Neural progenitor cell (in vitro differentiated cells): Measurements from ENCODE around the gene MAGI1. TPM values are rescaled to one million over a fixed set of nuclear protein-coding genes. Genes with fewer than 3 reads are reported as not detected.

Source experiments
- DNase-seq: peaks from one replicate; pipeline ENCODE4 v3.0.0-alpha.2; 2016; ENCODE audit warnings: low spot score
- H2AFZ ChIP-seq: fragments of 200-600 bp; sonication (generic); replicated peaks from 2 replicates; pipeline ENCODE4 v1.6.1; 2016; ENCODE audit warnings: antibody characterized with exemption
- H3F3A ChIP-seq: fragments of 200-600 bp; sonication (generic); 2 replicates; pipeline ENCODE4 v1.6.1; 2016; ENCODE audit warnings: antibody characterized with exemption, low read depth
- H3K27ac ChIP-seq: fragments of 200-600 bp; sonication (generic); 2 replicates; pipeline ENCODE4 v1.5.1; 2016; ENCODE audit warnings: mild to moderate bottlenecking
- H3K27me3 ChIP-seq: fragments of 200-600 bp; sonication (generic); 2 replicates; pipeline ENCODE4 v1.6.1; 2016; ENCODE audit warnings: mild to moderate bottlenecking, moderate library complexity
- H3K36me3 ChIP-seq: fragments of 200-600 bp; sonication (generic); 2 replicates; pipeline ENCODE4 v1.5.1; 2016
- H3K4me1 ChIP-seq: fragments of 200-600 bp; sonication (generic); 2 replicates; pipeline ENCODE4 v1.6.1; 2016; ENCODE audit warnings: mixed run types
- H3K4me2 ChIP-seq: fragments of 200-600 bp; sonication (generic); 2 replicates; pipeline ENCODE4 v1.6.1; 2016
- H3K4me3 ChIP-seq: fragments of 200-600 bp; sonication (generic); 2 replicates; pipeline ENCODE4 v1.5.1; 2016
- H3K79me2 ChIP-seq: fragments of 200-600 bp; sonication (generic); 2 replicates; pipeline ENCODE4 v1.6.1; 2016; ENCODE audit warnings: low read depth
- H3K9ac ChIP-seq: fragments of 200-600 bp; sonication (generic); 2 replicates; pipeline ENCODE4 v1.6.1; 2016
- H3K9me3 ChIP-seq: fragments of 200-600 bp; sonication (generic); 2 replicates; pipeline ENCODE4 v1.5.1; 2016; ENCODE audit warnings: low read depth
- H4K20me1 ChIP-seq: fragments of 200-600 bp; sonication (generic); 2 replicates; pipeline ENCODE4 v1.6.1; 2016; ENCODE audit warnings: low read depth
- H3K27ac Mint-ChIP-seq: 3 replicates; pipeline ENCODE4 v1.8.0; 2021; ENCODE audit warnings: mixed read lengths
- H3K27me3 Mint-ChIP-seq: 2 replicates; pipeline ENCODE4 v1.8.0; 2022; ENCODE audit warnings: low read depth, mild to moderate bottlenecking, inconsistent platforms, moderate library complexity, mixed read lengths; ENCODE audit not compliant: insufficient read depth
- H3K36me3 Mint-ChIP-seq: 3 replicates; pipeline ENCODE4 v1.8.0; 2021; ENCODE audit warnings: mixed read lengths
- H3K4me1 Mint-ChIP-seq: 3 replicates; pipeline ENCODE4 v1.8.0; 2021; ENCODE audit warnings: mixed read lengths
- H3K4me3 Mint-ChIP-seq: 3 replicates; pipeline ENCODE4 v1.8.0; 2021; ENCODE audit warnings: mild to moderate bottlenecking, moderate library complexity, mixed read lengths
- H3K9me3 Mint-ChIP-seq: 3 replicates; pipeline ENCODE4 v1.8.0; 2020; ENCODE audit warnings: mixed read lengths
- EZH2 ChIP-seq: fragments of 200-600 bp; sonication (generic); IDR thresholded peaks from 2 replicates; pipeline ENCODE4 v1.6.1; 2017; ENCODE audit warnings: antibody characterized with exemption, mild to moderate bottlenecking, moderate library complexity
- EZH2phosphoT487 ChIP-seq: fragments of 200-600 bp; sonication (generic); IDR thresholded peaks from 2 replicates; pipeline ENCODE4 v1.6.1; 2017; ENCODE audit warnings: antibody characterized with exemption
- total RNA-seq: library from RNA; depleted of rRNA; stranded (reverse); fragments of >200 nt; gene quantifications from 2 replicates; pipeline ENCODE4 v1.2.3, GENCODE V29; 2015; ENCODE audit warnings: low replicate concordance
- TF ChIP-seq, protein P1 (sequence below): fragments of 200-600 bp; sonication (generic); IDR thresholded peaks from 2 replicates; pipeline ENCODE4 v1.5.1; 2017; ENCODE audit warnings: antibody characterized with exemption, mild to moderate bottlenecking

Gene MAGI1
- total RNA-seq, 1 donor from 2014 or later: 40.6 TPM

DNA sequence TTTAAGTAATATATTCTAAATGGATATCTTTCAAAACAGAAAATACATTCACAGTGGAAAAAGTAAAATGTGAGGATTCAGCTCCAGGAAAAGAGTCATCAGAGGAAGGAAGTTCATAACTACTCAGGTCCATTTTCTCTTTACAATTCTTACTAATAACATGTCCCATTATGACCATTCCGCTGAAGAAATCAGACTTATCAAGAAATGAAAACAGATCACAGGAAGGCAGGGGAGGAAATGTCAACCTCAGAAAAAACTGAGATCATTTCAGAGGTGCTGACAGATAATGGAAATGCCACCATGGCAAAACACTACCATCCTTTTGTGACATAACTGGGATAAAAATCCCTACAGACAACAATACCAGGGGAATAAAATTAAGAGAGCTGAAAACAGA is 139.5 kb downstream of the MAGI1 start:
- Histone ChIP-seq H3K9ac (no peak overlapping the region), H3F3A (peaks cover 14% of the 10 kb centered on the region), H3K9me3 (no peaks in the 10 kb centered on the region), H3K4me3 (no peak overlapping the region), H3K79me2 (peaks cover 42% of the 10 kb centered on the region), H4K20me1 (peaks cover 24% of the 10 kb centered on the region), H3K36me3 (no peaks in the 10 kb centered on the region), H3K27me3 (no peaks in the 10 kb centered on the region), H3K27ac (no peak overlapping the region), H2AFZ (no peak overlapping the region), H3K4me2 (no peak overlapping the region), H3K4me1 (peaks cover 21% of the 10 kb centered on the region)
- Mint-ChIP-seq H3K9me3 (no peaks in the 10 kb centered on the region), H3K4me1 (peaks cover 17% of the 10 kb centered on the region), H3K4me3 (no peak overlapping the region), H3K36me3 (no peaks in the 10 kb centered on the region), H3K27ac (no peak overlapping the region), H3K27me3 (no peaks in the 10 kb centered on the region)
- TF ChIP-seq EZH2phosphoT487: no peak
- TF ChIP-seq, protein P1, sequence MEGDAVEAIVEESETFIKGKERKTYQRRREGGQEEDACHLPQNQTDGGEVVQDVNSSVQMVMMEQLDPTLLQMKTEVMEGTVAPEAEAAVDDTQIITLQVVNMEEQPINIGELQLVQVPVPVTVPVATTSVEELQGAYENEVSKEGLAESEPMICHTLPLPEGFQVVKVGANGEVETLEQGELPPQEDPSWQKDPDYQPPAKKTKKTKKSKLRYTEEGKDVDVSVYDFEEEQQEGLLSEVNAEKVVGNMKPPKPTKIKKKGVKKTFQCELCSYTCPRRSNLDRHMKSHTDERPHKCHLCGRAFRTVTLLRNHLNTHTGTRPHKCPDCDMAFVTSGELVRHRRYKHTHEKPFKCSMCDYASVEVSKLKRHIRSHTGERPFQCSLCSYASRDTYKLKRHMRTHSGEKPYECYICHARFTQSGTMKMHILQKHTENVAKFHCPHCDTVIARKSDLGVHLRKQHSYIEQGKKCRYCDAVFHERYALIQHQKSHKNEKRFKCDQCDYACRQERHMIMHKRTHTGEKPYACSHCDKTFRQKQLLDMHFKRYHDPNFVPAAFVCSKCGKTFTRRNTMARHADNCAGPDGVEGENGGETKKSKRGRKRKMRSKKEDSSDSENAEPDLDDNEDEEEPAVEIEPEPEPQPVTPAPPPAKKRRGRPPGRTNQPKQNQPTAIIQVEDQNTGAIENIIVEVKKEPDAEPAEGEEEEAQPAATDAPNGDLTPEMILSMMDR: no peak
- no peak for TF ChIP-seq EZH2
- no peak for DNase-seq

DNA sequence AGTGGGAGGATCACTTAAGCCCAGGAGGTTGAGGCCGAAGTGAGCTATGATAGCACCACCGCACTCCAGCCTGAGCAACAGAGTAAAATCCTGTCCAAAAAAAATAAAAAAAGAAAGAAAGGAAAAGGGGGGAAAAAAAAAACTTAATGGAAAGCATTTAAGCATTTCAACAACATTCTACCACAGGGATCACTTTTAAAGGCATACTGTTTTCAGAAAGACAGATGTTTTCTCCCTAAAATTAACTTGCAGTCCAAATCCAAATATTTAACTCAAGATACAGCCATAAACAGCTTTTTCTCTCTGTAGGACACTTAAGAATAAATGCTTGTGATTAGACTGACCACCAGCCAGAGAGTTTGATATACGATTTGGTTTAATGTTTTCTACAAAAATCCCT is 141.0 kb downstream of the MAGI1 start:
- TF ChIP-seq, protein P1: no peak
- no peak for TF ChIP-seq EZH2
- no peak overlapping the region for H3K4me3 ChIP-seq
- no peak overlapping the region for H3K27ac ChIP-seq

DNA sequence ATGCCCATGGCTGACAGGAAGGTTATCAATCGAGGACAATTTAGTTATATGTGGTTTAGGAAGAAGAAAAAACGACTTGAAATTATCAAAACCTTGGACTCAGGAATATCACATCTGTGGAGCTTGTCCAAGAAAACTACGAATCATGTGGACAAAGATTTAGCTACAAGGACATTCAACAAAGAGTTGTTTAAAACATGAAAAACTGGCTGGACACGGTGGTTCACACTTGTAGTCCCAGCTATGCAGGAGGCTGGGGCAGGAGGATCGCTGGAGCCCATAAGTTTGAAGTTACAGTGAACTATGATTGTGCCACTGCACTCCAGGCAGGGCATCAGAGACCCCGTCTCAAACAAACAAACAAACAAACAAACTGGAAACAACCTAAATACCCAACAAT is 142.4 kb downstream of the MAGI1 start:
- Mint-ChIP-seq H3K27me3 (no peaks in the 10 kb centered on the region), H3K9me3 (no peaks in the 10 kb centered on the region), H3K27ac (no peak overlapping the region), H3K4me1 (peaks cover 3% of the 10 kb centered on the region), H3K36me3 (no peaks in the 10 kb centered on the region), H3K4me3 (no peak overlapping the region)
- Histone ChIP-seq H3K36me3 (no peaks in the 10 kb centered on the region), H3K27ac (no peak overlapping the region), H4K20me1 (peaks cover 26% of the 10 kb centered on the region), H2AFZ (no peak overlapping the region), H3K4me2 (no peak overlapping the region), H3K9me3 (no peaks in the 10 kb centered on the region), H3K4me1 (peaks cover 7% of the 10 kb centered on the region), H3K9ac (no peak overlapping the region), H3K4me3 (no peak overlapping the region), H3K27me3 (no peaks in the 10 kb centered on the region), H3F3A (peaks cover 13% of the 10 kb centered on the region), H3K79me2 (peaks cover 58% of the 10 kb centered on the region)
- DNase-seq: no peak
- TF ChIP-seq, protein P1: no peak
- no peak for TF ChIP-seq EZH2
- TF ChIP-seq EZH2phosphoT487: no peak

More for the DNA sequence above, 141.0 kb downstream of the MAGI1 start:
- no peaks in the 10 kb centered on the region for H3K36me3 Mint-ChIP-seq
- peaks cover 55% of the 10 kb centered on the region for H3K79me2 ChIP-seq
- H3K4me2 ChIP-seq: no peak overlapping the region
- H3K9me3 Mint-ChIP-seq: no peaks in the 10 kb centered on the region
- no peaks in the 10 kb centered on the region for H3K27me3 ChIP-seq
- H4K20me1 ChIP-seq: peaks cover 31% of the 10 kb centered on the region
- H3K36me3 ChIP-seq: no peaks in the 10 kb centered on the region
- H3K4me3 Mint-ChIP-seq: no peak overlapping the region
- H3K4me1 Mint-ChIP-seq: peaks cover 14% of the 10 kb centered on the region
- no peak for DNase-seq
- no peak overlapping the region for H3K27ac Mint-ChIP-seq
- H3K9me3 ChIP-seq: no peaks in the 10 kb centered on the region
- H3K27me3 Mint-ChIP-seq: no peaks in the 10 kb centered on the region
- H3K4me1 ChIP-seq: peaks cover 20% of the 10 kb centered on the region
- peaks cover 19% of the 10 kb centered on the region for H3F3A ChIP-seq
- H2AFZ ChIP-seq: no peak overlapping the region
- H3K9ac ChIP-seq: no peak overlapping the region
